Parathyroid adenoma (tissue), 2 donors: ENCODE results near the gene KIF18A.

Experiments used
- H2AFZ ChIP-seq: fragments of 300-600 bp; sonication (generic); one replicate; pipeline ENCODE4 v1.7.0; 2017; ENCODE audit warnings: antibody characterized with exemption, mild to moderate bottlenecking
- H3K27ac ChIP-seq: fragments of 300-600 bp; sonication (generic); one replicate; pipeline ENCODE4 v1.7.0; 2017
- H3K27me3 ChIP-seq: fragments of 300-600 bp; sonication (generic); one replicate; pipeline ENCODE4 v1.7.0; 2017; ENCODE audit warnings: low read length; ENCODE audit not compliant: control insufficient read depth, insufficient read depth
- H3K36me3 ChIP-seq: fragments of 300-600 bp; sonication (generic); one replicate; pipeline ENCODE4 v1.7.0; 2017; ENCODE audit warnings: low read length; ENCODE audit not compliant: control insufficient read depth, insufficient read depth
- H3K4me1 ChIP-seq: fragments of 300-600 bp; sonication (generic); one replicate; pipeline ENCODE4 v1.7.0; 2017; ENCODE audit warnings: control low read depth
- H3K4me2 ChIP-seq: fragments of 300-600 bp; sonication (generic); one replicate; pipeline ENCODE4 v1.7.0; 2017; ENCODE audit warnings: low read length
- H3K4me3 ChIP-seq: fragments of 300-600 bp; sonication (generic); one replicate; pipeline ENCODE4 v1.7.0; 2017; ENCODE audit warnings: low read depth, low read length
- H3K79me2 ChIP-seq: fragments of 300-600 bp; sonication (generic); one replicate; pipeline ENCODE4 v1.7.0; 2017; ENCODE audit warnings: control low read depth
- H3K9ac ChIP-seq: fragments of 300-600 bp; sonication (generic); one replicate; pipeline ENCODE4 v1.7.0; 2017; ENCODE audit warnings: mild to moderate bottlenecking
- H3K9me3 ChIP-seq: fragments of 300-600 bp; sonication (generic); one replicate; pipeline ENCODE4 v1.7.0; 2017; ENCODE audit warnings: low read length; ENCODE audit not compliant: control insufficient read depth
- TF ChIP-seq, protein P1 (sequence below): fragments of 300-600 bp; sonication (generic); IDR thresholded peaks from one replicate; pipeline ENCODE4 v1.7.0; 2017; ENCODE audit warnings: antibody characterized with exemption, mild to moderate bottlenecking
- donor health status: primary hyperparathyroidism.

KIF18A gene

DNA sequence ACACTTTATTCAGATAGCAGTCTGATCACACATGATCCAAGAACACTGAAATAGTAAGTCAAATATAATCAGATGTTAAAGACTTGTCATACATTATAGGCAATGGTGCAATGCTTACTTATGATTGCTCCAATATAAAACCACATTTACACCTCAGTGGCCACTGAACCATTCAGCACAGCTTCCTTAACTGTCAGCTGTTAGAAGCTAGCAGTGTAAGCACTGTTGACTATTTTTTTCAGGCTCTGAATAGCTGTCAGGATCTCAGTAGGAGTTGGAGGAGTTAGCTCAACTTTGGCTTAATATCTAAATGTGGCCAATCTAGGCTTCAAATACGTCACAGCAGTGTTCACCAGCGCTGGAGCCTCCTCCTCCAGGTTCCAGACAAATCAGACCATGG lies 36.9 kb upstream of the KIF18A start:
- Histone ChIP-seq H3K4me1 (no peaks in the 10 kb centered on the region), H3K27me3 (no peaks in the 10 kb centered on the region), H3K9me3 (no peaks in the 10 kb centered on the region), H3K4me2 (no peak overlapping the region), H3K79me2 (no peaks in the 10 kb centered on the region), H3K4me3 (no peak overlapping the region), H2AFZ (no peak overlapping the region), H3K27ac (no peak overlapping the region), H3K9ac (no peak overlapping the region), H3K36me3 (no peaks in the 10 kb centered on the region)
- TF ChIP-seq, protein P1, sequence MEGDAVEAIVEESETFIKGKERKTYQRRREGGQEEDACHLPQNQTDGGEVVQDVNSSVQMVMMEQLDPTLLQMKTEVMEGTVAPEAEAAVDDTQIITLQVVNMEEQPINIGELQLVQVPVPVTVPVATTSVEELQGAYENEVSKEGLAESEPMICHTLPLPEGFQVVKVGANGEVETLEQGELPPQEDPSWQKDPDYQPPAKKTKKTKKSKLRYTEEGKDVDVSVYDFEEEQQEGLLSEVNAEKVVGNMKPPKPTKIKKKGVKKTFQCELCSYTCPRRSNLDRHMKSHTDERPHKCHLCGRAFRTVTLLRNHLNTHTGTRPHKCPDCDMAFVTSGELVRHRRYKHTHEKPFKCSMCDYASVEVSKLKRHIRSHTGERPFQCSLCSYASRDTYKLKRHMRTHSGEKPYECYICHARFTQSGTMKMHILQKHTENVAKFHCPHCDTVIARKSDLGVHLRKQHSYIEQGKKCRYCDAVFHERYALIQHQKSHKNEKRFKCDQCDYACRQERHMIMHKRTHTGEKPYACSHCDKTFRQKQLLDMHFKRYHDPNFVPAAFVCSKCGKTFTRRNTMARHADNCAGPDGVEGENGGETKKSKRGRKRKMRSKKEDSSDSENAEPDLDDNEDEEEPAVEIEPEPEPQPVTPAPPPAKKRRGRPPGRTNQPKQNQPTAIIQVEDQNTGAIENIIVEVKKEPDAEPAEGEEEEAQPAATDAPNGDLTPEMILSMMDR, result no peak

DNA sequence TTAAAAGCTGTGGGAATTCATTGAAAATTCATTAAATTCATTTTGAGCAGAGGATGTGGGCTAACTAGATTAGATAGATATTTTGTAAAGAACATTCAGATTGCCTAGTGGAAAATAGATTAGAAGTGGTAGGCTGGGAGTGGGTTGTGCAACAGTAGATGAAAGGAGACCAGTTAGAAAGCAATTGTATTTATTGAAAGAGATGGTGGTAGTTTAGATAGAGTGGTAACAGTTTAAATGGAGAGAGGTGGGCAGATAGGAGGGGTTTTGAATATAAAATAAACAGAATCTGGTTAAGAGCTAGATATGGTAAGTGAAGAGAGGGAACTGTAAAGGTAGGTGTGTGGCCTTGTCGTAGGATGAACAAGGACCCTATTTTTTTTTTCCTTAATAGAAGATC lies 34.8 kb upstream of the KIF18A start:
- H3K9me3 ChIP-seq, result no peaks in the 10 kb centered on the region

DNA sequence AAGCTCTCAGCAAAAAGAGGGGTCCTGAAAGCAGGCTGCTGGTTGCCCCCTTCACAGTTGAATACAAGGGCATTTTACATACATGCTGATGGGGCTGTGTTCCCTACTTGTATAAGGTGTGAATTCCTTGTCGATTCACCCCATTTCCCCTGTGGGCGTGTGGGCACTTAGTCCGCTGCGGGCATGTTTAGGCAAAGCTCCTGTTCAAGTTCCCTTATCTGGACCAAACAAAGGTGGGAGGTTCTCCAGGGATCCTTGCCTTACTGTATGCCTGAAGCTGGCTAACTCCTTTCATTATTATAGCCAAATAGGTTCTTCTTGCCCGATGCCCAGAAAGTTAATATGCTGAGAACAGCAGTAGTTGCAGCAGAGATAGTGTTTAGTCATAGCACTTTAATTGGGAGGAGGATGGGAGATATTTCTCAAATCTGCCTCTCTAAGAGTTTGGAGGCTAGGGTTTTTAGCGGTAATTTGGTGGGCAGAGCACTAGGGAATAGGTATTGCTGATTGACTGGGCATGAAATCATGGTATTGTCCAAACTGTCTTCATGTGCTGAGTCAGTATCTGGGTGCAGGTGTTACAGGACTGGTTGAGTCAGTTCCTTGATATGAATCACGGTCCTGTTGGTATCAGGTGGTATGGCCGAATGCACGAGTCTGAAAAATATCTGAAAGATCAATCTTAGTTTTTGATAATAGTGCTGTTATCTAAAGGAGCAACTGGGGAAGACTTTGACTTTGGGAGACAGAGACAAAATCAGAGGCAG lies 32.9 kb upstream of the KIF18A start:
- Histone ChIP-seq H3K4me1 (no peaks in the 10 kb centered on the region), H3K4me3 (no peak overlapping the region), H3K4me2 (no peak overlapping the region), H3K9me3 (no peaks in the 10 kb centered on the region), H3K27me3 (no peaks in the 10 kb centered on the region), H3K79me2 (no peaks in the 10 kb centered on the region), H3K9ac (no peak overlapping the region), H3K27ac (no peak overlapping the region), H3K36me3 (no peaks in the 10 kb centered on the region), H2AFZ (no peak overlapping the region)
- TF ChIP-seq, protein P1, result no peak

More for the DNA sequence above, 34.8 kb upstream of the KIF18A start:
- TF ChIP-seq, protein P1, result no peak
- H3K36me3 ChIP-seq, result no peaks in the 10 kb centered on the region
- H3K79me2 ChIP-seq, result no peaks in the 10 kb centered on the region
- no peaks in the 10 kb centered on the region for H3K27me3 ChIP-seq
- H3K4me2 ChIP-seq, result no peak overlapping the region
- no peak overlapping the region for H3K27ac ChIP-seq
- no peaks in the 10 kb centered on the region for H3K4me1 ChIP-seq
- no peak overlapping the region for H3K9ac ChIP-seq
- no peak overlapping the region for H3K4me3 ChIP-seq
- H2AFZ ChIP-seq, result no peak overlapping the region

DNA sequence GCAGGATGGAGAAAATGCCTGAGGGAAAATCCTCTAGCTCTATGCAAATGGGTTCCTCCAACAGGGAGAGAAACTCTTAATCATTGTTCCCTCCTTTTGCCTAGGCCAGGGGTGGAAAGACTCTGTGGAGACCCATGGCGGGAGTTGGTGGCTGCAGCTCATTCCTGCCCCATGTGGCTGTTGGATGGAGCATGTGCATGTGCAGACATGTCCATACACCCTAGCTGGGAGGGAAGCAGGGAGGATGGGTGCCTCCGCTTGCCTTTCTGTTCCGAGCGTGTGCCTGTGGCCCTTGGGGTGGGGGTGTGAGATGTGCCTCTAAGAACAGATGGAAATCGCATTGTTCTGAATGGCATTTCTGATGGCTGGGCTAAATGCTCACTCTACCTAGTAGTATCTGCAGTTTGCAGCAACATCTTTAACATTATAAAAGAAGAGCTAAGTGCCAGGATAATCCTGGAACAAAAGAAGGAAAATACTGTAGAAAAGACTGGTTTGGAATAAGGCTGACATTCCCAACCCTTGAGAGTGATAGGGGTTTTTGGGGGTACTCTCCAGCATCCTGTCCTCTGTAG lies 32.0 kb upstream of the KIF18A start:
- Histone ChIP-seq H3K36me3 (no peaks in the 10 kb centered on the region), H3K9ac (no peak overlapping the region), H3K27me3 (no peaks in the 10 kb centered on the region), H3K79me2 (no peaks in the 10 kb centered on the region), H3K4me2 (no peak overlapping the region), H2AFZ (no peak overlapping the region), H3K9me3 (no peaks in the 10 kb centered on the region), H3K27ac (no peak overlapping the region), H3K4me1 (no peaks in the 10 kb centered on the region), H3K4me3 (no peak overlapping the region)
- TF ChIP-seq, protein P1, result no peak

DNA sequence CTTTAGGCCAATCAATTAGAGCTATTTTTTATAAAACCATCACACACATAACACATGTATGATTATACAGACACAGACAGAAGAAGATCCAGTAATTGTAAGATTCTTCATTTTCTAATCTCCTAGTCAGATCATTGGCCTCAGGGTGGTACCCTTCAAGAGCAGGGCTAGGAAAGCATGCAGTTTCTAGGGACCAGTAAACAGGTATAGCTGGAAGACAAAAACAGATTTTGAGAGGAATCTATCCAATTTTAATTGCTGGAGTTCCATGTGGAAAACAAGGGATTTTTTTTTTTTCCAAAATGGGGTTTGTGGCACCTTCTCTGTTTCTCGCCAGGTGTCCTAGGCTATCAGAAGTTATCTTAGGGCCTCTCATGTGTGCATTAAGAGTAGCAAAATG lies 29.9 kb upstream of the KIF18A start:
- no peaks in the 10 kb centered on the region for H3K79me2 ChIP-seq

More for the DNA sequence above, 29.9 kb upstream of the KIF18A start:
- Histone ChIP-seq H3K9me3 (no peaks in the 10 kb centered on the region), H3K36me3 (no peaks in the 10 kb centered on the region), H2AFZ (no peak overlapping the region), H3K27ac (no peak overlapping the region), H3K4me2 (no peak overlapping the region), H3K27me3 (no peaks in the 10 kb centered on the region), H3K9ac (no peak overlapping the region), H3K4me1 (no peaks in the 10 kb centered on the region), H3K4me3 (no peak overlapping the region)
- TF ChIP-seq, protein P1, result no peak
